Ishikawa (cell line): ENCODE data around the gene SOX6.

ENCODE experiments used
- CEBPB ChIP-seq: IDR thresholded peaks from 2 replicates; pipeline ENCODE4 v1.6.1; 2012
- CREB1 ChIP-seq: IDR thresholded peaks from 2 replicates; pipeline ENCODE4 v1.6.1; 2012; ENCODE audit warnings: low read depth
- EGR1 ChIP-seq: IDR thresholded peaks from 2 replicates; pipeline ENCODE4 v1.6.1; 2012
- EP300 ChIP-seq: IDR thresholded peaks from 2 replicates; pipeline ENCODE4 v1.6.1; 2012; ENCODE audit warnings: borderline replicate concordance
- FOXM1 ChIP-seq: IDR thresholded peaks from 2 replicates; pipeline ENCODE4 v1.6.1; 2012; ENCODE audit warnings: low read depth, borderline replicate concordance
- NFIC ChIP-seq: IDR thresholded peaks from 2 replicates; pipeline ENCODE4 v1.6.1; 2012
- RAD21 ChIP-seq: IDR thresholded peaks from 2 replicates; pipeline ENCODE4 v1.6.1; 2012; ENCODE audit warnings: low read depth
- TAF1 ChIP-seq: IDR thresholded peaks from 2 replicates; pipeline ENCODE4 v1.6.1; 2012; ENCODE audit warnings: low read depth, mild to moderate bottlenecking
- TCF12 ChIP-seq: IDR thresholded peaks from 2 replicates; pipeline ENCODE4 v1.6.1; 2012; ENCODE audit warnings: low read depth
- TEAD4 ChIP-seq: IDR thresholded peaks from 2 replicates; pipeline ENCODE4 v1.6.1; 2012
- YY1 ChIP-seq: IDR thresholded peaks from 2 replicates; pipeline ENCODE4 v1.6.1; 2012; ENCODE audit warnings: low read depth
- ZBTB7A ChIP-seq: IDR thresholded peaks from 2 replicates; pipeline ENCODE4 v1.6.1; 2012; ENCODE audit warnings: low read depth
- TF ChIP-seq, protein P1 (sequence below): IDR thresholded peaks from 2 replicates; pipeline ENCODE4 v1.6.1; 2012
- TF ChIP-seq, protein P2 (sequence below): IDR thresholded peaks from 2 replicates; pipeline ENCODE4 v1.6.1; 2012
- TF ChIP-seq, protein P3 (sequence below): IDR thresholded peaks from 2 replicates; pipeline ENCODE4 v1.6.1; 2012; ENCODE audit warnings: low read depth, mild to moderate bottlenecking

SOX6 gene

DNA sequence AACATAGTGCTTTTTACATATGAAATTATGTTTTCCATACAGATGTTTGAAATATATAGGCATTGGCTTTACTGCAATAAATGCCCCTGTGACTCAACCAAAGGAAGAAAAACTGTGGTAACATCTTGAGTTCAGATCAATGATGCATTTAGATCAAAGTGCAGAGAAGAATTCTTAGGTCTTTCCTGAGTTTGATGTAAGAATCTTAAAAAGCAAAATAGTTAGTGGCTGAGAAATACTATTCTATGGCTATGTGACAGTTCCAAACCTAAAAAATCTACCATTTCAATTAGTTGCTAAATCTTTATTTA is 93.7 kb downstream of the SOX6 start:
- TF ChIP-seq, protein P1, sequence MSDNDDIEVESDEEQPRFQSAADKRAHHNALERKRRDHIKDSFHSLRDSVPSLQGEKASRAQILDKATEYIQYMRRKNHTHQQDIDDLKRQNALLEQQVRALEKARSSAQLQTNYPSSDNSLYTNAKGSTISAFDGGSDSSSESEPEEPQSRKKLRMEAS = no peak
- no peak for TF ChIP-seq YY1
- no peak for TF ChIP-seq CREB1
- TF ChIP-seq RAD21 = no peak
- TF ChIP-seq FOXM1 = no peak
- TF ChIP-seq TEAD4 = no peak

- TF ChIP-seq YY1 (no peak), CEBPB (no peak), TAF1 (no peak), EGR1 (no peak), EP300 (no peak), CREB1 (no peak), TCF12 (no peak), TEAD4 (no peak), FOXM1 (no peak), ZBTB7A (no peak), NFIC (no peak), RAD21 (no peak)
- TF ChIP-seq, protein P1 = no peak
- TF ChIP-seq, protein P2, sequence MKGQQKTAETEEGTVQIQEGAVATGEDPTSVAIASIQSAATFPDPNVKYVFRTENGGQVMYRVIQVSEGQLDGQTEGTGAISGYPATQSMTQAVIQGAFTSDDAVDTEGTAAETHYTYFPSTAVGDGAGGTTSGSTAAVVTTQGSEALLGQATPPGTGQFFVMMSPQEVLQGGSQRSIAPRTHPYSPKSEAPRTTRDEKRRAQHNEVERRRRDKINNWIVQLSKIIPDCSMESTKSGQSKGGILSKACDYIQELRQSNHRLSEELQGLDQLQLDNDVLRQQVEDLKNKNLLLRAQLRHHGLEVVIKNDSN = no peak
- TF ChIP-seq, protein P3, sequence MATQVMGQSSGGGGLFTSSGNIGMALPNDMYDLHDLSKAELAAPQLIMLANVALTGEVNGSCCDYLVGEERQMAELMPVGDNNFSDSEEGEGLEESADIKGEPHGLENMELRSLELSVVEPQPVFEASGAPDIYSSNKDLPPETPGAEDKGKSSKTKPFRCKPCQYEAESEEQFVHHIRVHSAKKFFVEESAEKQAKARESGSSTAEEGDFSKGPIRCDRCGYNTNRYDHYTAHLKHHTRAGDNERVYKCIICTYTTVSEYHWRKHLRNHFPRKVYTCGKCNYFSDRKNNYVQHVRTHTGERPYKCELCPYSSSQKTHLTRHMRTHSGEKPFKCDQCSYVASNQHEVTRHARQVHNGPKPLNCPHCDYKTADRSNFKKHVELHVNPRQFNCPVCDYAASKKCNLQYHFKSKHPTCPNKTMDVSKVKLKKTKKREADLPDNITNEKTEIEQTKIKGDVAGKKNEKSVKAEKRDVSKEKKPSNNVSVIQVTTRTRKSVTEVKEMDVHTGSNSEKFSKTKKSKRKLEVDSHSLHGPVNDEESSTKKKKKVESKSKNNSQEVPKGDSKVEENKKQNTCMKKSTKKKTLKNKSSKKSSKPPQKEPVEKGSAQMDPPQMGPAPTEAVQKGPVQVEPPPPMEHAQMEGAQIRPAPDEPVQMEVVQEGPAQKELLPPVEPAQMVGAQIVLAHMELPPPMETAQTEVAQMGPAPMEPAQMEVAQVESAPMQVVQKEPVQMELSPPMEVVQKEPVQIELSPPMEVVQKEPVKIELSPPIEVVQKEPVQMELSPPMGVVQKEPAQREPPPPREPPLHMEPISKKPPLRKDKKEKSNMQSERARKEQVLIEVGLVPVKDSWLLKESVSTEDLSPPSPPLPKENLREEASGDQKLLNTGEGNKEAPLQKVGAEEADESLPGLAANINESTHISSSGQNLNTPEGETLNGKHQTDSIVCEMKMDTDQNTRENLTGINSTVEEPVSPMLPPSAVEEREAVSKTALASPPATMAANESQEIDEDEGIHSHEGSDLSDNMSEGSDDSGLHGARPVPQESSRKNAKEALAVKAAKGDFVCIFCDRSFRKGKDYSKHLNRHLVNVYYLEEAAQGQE = no peak
Measured at GRCh38 chr11:16261836-16262644, 94.3 kb downstream of the SOX6 start.

GRCh38 chr11:16252373-16252772 is 104.0 kb downstream of the SOX6 start:
- TF ChIP-seq TEAD4 (no peak), TAF1 (no peak), EGR1 (no peak), ZBTB7A (no peak), RAD21 (no peak), NFIC (no peak), CEBPB (no peak), TCF12 (no peak), CREB1 (no peak), YY1 (no peak), EP300 (no peak), FOXM1 (no peak)
- TF ChIP-seq, protein P1 = no peak
- TF ChIP-seq, protein P2 = no peak
- TF ChIP-seq, protein P3 = no peak

GRCh38 chr11:16248248-16248647 is 108.1 kb downstream of the SOX6 start:
- TF ChIP-seq CREB1 (no peak), RAD21 (no peak), NFIC (no peak), YY1 (no peak)

DNA sequence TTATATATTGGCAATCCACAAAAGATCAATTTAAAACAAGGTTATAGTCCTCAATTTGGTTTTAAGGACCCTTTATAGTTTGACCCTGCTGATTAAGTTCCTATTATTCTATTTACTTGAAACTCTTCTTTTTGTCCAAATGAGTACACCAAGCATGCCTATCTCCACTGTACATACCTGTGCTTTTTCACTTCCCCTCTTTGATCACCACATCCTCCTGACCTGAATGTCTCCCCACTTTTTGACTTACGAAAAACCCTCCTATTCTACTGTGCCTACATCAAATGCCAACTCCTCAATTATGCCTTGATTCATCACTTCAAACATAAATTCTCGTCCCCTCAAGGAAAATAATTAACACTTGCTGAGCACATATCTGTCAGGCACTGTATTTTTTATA is 113.5 kb downstream of the SOX6 start:
- TF ChIP-seq FOXM1 (no peak), YY1 (no peak), ZBTB7A (no peak), EP300 (no peak), TAF1 (no peak), NFIC (no peak), CEBPB (no peak), TCF12 (no peak), CREB1 (no peak), TEAD4 (no peak), RAD21 (no peak), EGR1 (no peak)
- TF ChIP-seq, protein P2 = no peak
- TF ChIP-seq, protein P1 = no peak
- TF ChIP-seq, protein P3 = no peak
